GM19397 (cell line): ENCODE data around the gene PFDN4.

Source experiments
- ATAC-seq: cut with Tn5 transposase; IDR thresholded peaks from one replicate; pipeline ENCODE4 v1.9.1; 2021; ENCODE audit warnings: mild to moderate bottlenecking, moderate library complexity; ENCODE audit not compliant: unreplicated experiment

Gene PFDN4

GRCh38 chr20:54200487-54201267 lies 7.2 kb upstream of the PFDN4 start:
- no peak for ATAC-seq

GRCh38 chr20:54201268-54201846 lies 6.5 kb upstream of the PFDN4 start:
- ATAC-seq, result no peak

- no peak for ATAC-seq
These were observed 4.6 kb upstream of the PFDN4 start for GRCh38 chr20:54203281-54203680.

- ATAC-seq, result no peak
These were observed 3.8 kb upstream of the PFDN4 start for GRCh38 chr20:54204063-54204462.

GRCh38 chr20:54204481-54204880 lies 3.4 kb upstream of the PFDN4 start:
- ATAC-seq, result no peak

- ATAC-seq, result no peak
These were observed 2.4 kb upstream of the PFDN4 start for GRCh38 chr20:54205450-54205849.

- ATAC-seq, result no peak
These were observed 689 bp upstream of the PFDN4 start for GRCh38 chr20:54207053-54207742.

- no peak for ATAC-seq
These were observed 775 bp downstream of the PFDN4 start for GRCh38 chr20:54208548-54209176.

- no peak for ATAC-seq
These were observed 1.4 kb downstream of the PFDN4 start for GRCh38 chr20:54209216-54209813.

GRCh38 chr20:54212226-54212625 lies 4.3 kb downstream of the PFDN4 start:
- ATAC-seq, result no peak

- ATAC-seq, result no peak
These were observed 5.0 kb downstream of the PFDN4 start for GRCh38 chr20:54212871-54213270.

- no peak for ATAC-seq
These were observed 6.7 kb downstream of the PFDN4 start for GRCh38 chr20:54214566-54214965.

- ATAC-seq, result no peak
These were observed 7.4 kb downstream of the PFDN4 start for GRCh38 chr20:54215157-54215789.

GRCh38 chr20:54217762-54218161 lies 9.9 kb downstream of the PFDN4 start:
- no peak for ATAC-seq

- ATAC-seq, result no peak
These were observed 10.6 kb downstream of the PFDN4 start for GRCh38 chr20:54218470-54218869.

GRCh38 chr20:54219751-54220426 lies 12.0 kb downstream of the PFDN4 start:
- ATAC-seq, result no peak

- no peak for ATAC-seq
These were observed 12.8 kb downstream of the PFDN4 start for GRCh38 chr20:54220722-54221121.

GRCh38 chr20:54221353-54221752 lies 13.5 kb downstream of the PFDN4 start:
- ATAC-seq, result no peak

- no peak for ATAC-seq
These were observed 14.4 kb downstream of the PFDN4 start for GRCh38 chr20:54221996-54222890.
